Measurements from ENCODE around the gene PHC1. TPM values are rescaled to one million over a fixed set of nuclear protein-coding genes. Genes with fewer than 3 reads are reported as not detected.

Gene PHC1
- polyA plus RNA-seq, 1 experiment = 34.5 TPM

DNA sequence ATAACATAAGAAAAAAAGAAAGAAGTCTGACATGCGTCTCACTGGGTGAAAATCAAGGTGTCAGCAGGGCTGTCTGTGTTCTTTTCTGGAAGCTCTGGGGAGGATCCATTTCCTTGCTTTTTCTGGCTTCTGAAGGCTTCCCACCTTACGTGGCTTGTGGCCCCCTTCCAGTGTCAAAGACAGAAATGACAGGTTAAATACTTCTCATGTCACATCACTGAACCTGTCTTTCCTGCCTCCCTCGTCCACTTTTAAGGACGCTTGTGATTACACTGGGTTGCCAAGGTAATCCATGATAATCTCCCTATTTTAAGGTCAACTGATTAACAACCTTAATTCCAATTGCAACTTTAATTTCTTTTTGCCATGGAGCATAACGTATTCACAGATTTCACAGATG is 4.6 kb upstream of the PHC1 start:
- Histone ChIP-seq H3K27me3 (ENCODE audit: control insufficient read depth, insufficient read depth, low read length) (no peaks in the 10 kb centered on the region), H3K9me3 (ENCODE audit: control insufficient read depth, insufficient read depth, low read length) (no peaks in the 10 kb centered on the region), H3K4me3 (ENCODE audit: low read depth, low read length) (no peak overlapping the region), H3K27ac (ENCODE audit: low read depth, low read length) (no peak overlapping the region)
- ChIA-PET CTCF (interaction anchor here (1.9 kb wide), 1 partner anchor 19 kb away, joined by 7 read pairs; no protein-coding TSS in a partner anchor), POLR2A (no interaction called here)
- TF ChIP-seq, protein P1, sequence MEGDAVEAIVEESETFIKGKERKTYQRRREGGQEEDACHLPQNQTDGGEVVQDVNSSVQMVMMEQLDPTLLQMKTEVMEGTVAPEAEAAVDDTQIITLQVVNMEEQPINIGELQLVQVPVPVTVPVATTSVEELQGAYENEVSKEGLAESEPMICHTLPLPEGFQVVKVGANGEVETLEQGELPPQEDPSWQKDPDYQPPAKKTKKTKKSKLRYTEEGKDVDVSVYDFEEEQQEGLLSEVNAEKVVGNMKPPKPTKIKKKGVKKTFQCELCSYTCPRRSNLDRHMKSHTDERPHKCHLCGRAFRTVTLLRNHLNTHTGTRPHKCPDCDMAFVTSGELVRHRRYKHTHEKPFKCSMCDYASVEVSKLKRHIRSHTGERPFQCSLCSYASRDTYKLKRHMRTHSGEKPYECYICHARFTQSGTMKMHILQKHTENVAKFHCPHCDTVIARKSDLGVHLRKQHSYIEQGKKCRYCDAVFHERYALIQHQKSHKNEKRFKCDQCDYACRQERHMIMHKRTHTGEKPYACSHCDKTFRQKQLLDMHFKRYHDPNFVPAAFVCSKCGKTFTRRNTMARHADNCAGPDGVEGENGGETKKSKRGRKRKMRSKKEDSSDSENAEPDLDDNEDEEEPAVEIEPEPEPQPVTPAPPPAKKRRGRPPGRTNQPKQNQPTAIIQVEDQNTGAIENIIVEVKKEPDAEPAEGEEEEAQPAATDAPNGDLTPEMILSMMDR (IDR thresholded peaks at IDR 0.05; ENCODE audit: low read depth, low read length) = no peak
- no peak for DNase-seq (ENCODE audit: low read depth, low spot score)

DNA sequence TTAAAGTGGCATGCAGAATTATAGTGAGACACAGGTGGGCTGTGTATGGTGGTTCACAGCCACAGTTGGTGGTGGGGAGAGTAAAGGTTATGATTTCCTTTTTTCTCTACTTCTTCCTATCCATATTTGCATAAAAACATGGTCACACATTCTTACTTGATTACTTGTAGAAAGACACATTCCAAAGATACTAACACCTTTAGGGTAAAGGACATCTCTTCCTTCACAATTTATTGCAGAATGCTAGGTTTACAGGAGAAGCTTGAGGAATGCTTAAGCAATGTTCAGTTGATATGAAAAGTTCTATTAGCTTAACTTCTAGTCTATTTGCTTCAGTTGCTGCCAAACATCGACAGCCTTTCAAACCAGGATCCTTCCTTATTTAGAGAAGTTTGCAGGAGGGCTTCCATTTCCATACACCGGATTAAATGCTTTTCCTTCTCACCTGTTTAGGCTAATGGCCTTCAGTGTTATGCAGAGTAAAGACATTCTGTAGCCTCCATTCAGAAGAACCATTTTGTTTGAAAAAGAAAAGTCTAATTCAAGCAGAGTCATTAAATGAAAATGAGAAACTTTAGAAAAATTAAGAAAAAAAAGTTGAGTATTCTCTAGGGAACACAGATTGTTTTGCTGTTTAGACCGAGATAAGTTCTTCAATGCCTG is 2.6 kb upstream of the PHC1 start:
- POLR2A ChIA-PET = no interaction called here
- no peaks in the 10 kb centered on the region for H3K9me3 ChIP-seq (ENCODE audit: control insufficient read depth, insufficient read depth, low read length)
- DNase-seq (ENCODE audit: low read depth, low spot score) = no peak
- CTCF ChIA-PET = interaction anchor here (0.7 to 2.3 kb wide), 2 partner anchors 21 to 367 kb away, joined by 3 to 19 read pairs; no protein-coding TSS in a partner anchor
- no peak overlapping the region for H3K27ac ChIP-seq (ENCODE audit: low read depth, low read length)
- TF ChIP-seq, protein P1 (IDR thresholded peaks at IDR 0.05; ENCODE audit: low read depth, low read length) = no peak
- no peak overlapping the region for H3K4me3 ChIP-seq (ENCODE audit: low read depth, low read length)
- no peaks in the 10 kb centered on the region for H3K27me3 ChIP-seq (ENCODE audit: control insufficient read depth, insufficient read depth, low read length)

DNA sequence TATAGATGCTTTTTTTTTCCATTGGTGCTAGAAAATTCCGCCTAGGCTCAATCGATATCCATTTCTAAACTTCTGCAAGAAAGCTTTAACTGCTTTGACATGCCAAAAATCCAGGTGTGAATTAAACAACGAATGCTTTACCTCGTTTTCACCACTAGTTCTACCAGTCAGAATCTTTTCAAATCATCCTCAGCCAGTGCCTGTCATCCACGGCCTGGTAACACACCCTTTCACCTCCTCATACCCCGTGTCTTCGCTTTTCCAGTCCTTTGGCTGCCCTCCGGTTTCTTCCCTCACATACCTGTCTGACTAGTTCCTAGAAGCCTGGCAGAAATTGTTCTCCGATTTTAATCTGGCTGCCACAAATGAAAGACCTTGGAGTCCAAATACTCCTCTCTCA is 1.4 kb upstream of the PHC1 start:
- CTCF ChIA-PET = interaction anchor here (0.8 to 2.3 kb wide), 4 partner anchors 22 to 126 kb away, joined by 3 to 19 read pairs (median 5); partner anchors contain the start of gene M6PR
- H3K4me3 ChIP-seq (ENCODE audit: low read depth, low read length) = no peak overlapping the region
- TF ChIP-seq, protein P1 (IDR thresholded peaks at IDR 0.05; ENCODE audit: low read depth, low read length) = 0 out of 2 replicates have a peak, but pooled peaks have one; percentile 10
- H3K27ac ChIP-seq (ENCODE audit: low read depth, low read length) = no peak overlapping the region
- POLR2A ChIA-PET = no interaction called here
- no peaks in the 10 kb centered on the region for H3K27me3 ChIP-seq (ENCODE audit: control insufficient read depth, insufficient read depth, low read length)
- DNase-seq (ENCODE audit: low read depth, low spot score) = no peak
- no peaks in the 10 kb centered on the region for H3K9me3 ChIP-seq (ENCODE audit: control insufficient read depth, insufficient read depth, low read length)

DNA sequence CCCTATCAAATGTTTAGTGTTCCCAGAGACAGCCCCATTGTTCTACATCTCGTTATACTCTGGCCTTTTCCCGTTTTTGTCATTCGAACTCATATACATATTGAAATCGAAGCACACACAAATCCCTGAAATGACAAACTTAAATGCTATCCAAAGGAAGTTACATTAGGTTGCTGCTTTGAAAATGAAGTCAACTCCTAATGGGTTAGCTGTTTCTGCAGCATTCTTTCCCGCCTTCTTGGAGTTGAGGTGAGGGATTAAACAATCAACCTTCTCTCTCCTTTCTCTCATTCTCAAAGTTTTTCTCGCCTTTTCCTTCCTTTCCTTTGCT is 642 bp upstream of the PHC1 start:
- ChIA-PET CTCF (interaction anchor here (0.6 to 2.3 kb wide), 9 partner anchors 19 to 339 kb away, joined by 3 to 19 read pairs (median 3); partner anchors contain the start of genes M6PR and RIMKLB), POLR2A (interaction anchor here (0.8 kb wide), 1 partner anchor 36 kb away, joined by 4 read pairs; the partner anchor contains the start of gene M6PR)
- peak overlapping the region; percentile 83 for H3K27ac ChIP-seq (ENCODE audit: low read depth, low read length)
- no peaks in the 10 kb centered on the region for H3K27me3 ChIP-seq (ENCODE audit: control insufficient read depth, insufficient read depth, low read length)
- TF ChIP-seq, protein P1 (IDR thresholded peaks at IDR 0.05; ENCODE audit: low read depth, low read length) = no peak
- no peaks in the 10 kb centered on the region for H3K9me3 ChIP-seq (ENCODE audit: control insufficient read depth, insufficient read depth, low read length)
- peak overlapping the region; percentile 72 for H3K4me3 ChIP-seq (ENCODE audit: low read depth, low read length)
- DNase-seq (ENCODE audit: low read depth, low spot score) = no peak

Data from AG04450 (cell line).